ENCODE results near the gene SYT14.
"Not testable (repeated sequence)": the region's sequence is repeated elsewhere in the genome, so short reads cannot be mapped to it uniquely, and the experiment has no call there.

Gene SYT14

GRCh38 chr1:210025870-210026269 lies 87.9 kb downstream of the SYT14 start:
- DNase-seq (ENCODE audit: low read depth in 2 of 2) = no peak

GRCh38 chr1:210027994-210028393 lies 90.0 kb downstream of the SYT14 start:
- no peak for DNase-seq (ENCODE audit: low read depth in 2 of 2)

GRCh38 chr1:210031473-210031872 lies 93.5 kb downstream of the SYT14 start:
- no peak for DNase-seq (ENCODE audit: low read depth in 2 of 2)

- no peak for DNase-seq (ENCODE audit: low read depth in 2 of 2)
These were observed 105.0 kb downstream of the SYT14 start for GRCh38 chr1:210043058-210043457.

GRCh38 chr1:210049616-210050015 lies 111.6 kb downstream of the SYT14 start:
- DNase-seq (ENCODE audit: low read depth in 2 of 2) = no peak

GRCh38 chr1:210050491-210050890 lies 112.5 kb downstream of the SYT14 start:
- not testable (repeated sequence) for DNase-seq (ENCODE audit: low read depth in 2 of 2)

- no peak for DNase-seq (ENCODE audit: low read depth in 2 of 2)
These were observed 115.1 kb downstream of the SYT14 start for GRCh38 chr1:210053126-210053525.

- no peak for DNase-seq (ENCODE audit: low read depth in 2 of 2)
These were observed 119.6 kb downstream of the SYT14 start for GRCh38 chr1:210057593-210057992.

GRCh38 chr1:210061992-210062391 lies 124.0 kb downstream of the SYT14 start:
- no peak for DNase-seq (ENCODE audit: low read depth in 2 of 2)

GRCh38 chr1:210070531-210070930 lies 132.5 kb downstream of the SYT14 start:
- no peak for DNase-seq (ENCODE audit: low read depth in 2 of 2)

GRCh38 chr1:210072129-210072528 lies 134.1 kb downstream of the SYT14 start:
- no peak for DNase-seq (ENCODE audit: low read depth in 2 of 2)

- no peak for DNase-seq (ENCODE audit: low read depth in 2 of 2)
These were observed 135.0 kb downstream of the SYT14 start for GRCh38 chr1:210072896-210073504.

- DNase-seq (ENCODE audit: low read depth in 2 of 2) = no peak
These were observed 136.9 kb downstream of the SYT14 start for GRCh38 chr1:210074904-210075303.

GRCh38 chr1:210076620-210077019 lies 138.6 kb downstream of the SYT14 start:
- no peak for DNase-seq (ENCODE audit: low read depth in 2 of 2)

- no peak for DNase-seq (ENCODE audit: low read depth in 2 of 2)
These were observed 143.5 kb downstream of the SYT14 start for GRCh38 chr1:210081494-210081893.

- DNase-seq (ENCODE audit: low read depth in 2 of 2) = no peak
These were observed 147.3 kb downstream of the SYT14 start for GRCh38 chr1:210085359-210085758.

GRCh38 chr1:210087058-210087457 lies 149.0 kb downstream of the SYT14 start:
- no peak for DNase-seq (ENCODE audit: low read depth in 2 of 2)

GRCh38 chr1:210089855-210090254 lies 151.8 kb downstream of the SYT14 start:
- no peak for DNase-seq (ENCODE audit: low read depth in 2 of 2)

- no peak for DNase-seq (ENCODE audit: low read depth in 2 of 2)
These were observed 154.3 kb downstream of the SYT14 start for GRCh38 chr1:210092366-210092765.

- no peak for DNase-seq (ENCODE audit: low read depth in 2 of 2)
These were observed 155.4 kb downstream of the SYT14 start for GRCh38 chr1:210093461-210093860.

- DNase-seq (ENCODE audit: low read depth in 2 of 2) = no peak
These were observed 160.3 kb downstream of the SYT14 start for GRCh38 chr1:210098356-210098755.

- no peak for DNase-seq (ENCODE audit: low read depth in 2 of 2)
These were observed 161.9 kb downstream of the SYT14 start for GRCh38 chr1:210099921-210100320.

- no peak for DNase-seq (ENCODE audit: low read depth in 2 of 2)
These were observed 166.1 kb downstream of the SYT14 start for GRCh38 chr1:210104103-210104502.

- not testable (repeated sequence) for DNase-seq (ENCODE audit: low read depth in 2 of 2)
These were observed 174.9 kb downstream of the SYT14 start for GRCh38 chr1:210112906-210113305.
